Hematopoietic multipotent progenitor cell (in vitro differentiated cells): ENCODE measurements around the gene STK10. TPM values are rescaled to one million over a fixed set of nuclear protein-coding genes. Genes with fewer than 3 reads are reported as not detected.

Source experiments
- DNase-seq, 3 donors: peaks; one replicate each; pipeline ENCODE4 v3.0.0-alpha.2; 2011 to 2015; ENCODE audit warnings: low read depth in 2 of 3, low spot score in 2 of 3
- total RNA-seq: library from RNA; depleted of rRNA; stranded (reverse); fragments of >200 nt; gene quantifications from one replicate; pipeline ENCODE4 v1.2.3, GENCODE V29; 2012

STK10 gene
- total RNA-seq, 1 donor = 85.1 TPM

DNA sequence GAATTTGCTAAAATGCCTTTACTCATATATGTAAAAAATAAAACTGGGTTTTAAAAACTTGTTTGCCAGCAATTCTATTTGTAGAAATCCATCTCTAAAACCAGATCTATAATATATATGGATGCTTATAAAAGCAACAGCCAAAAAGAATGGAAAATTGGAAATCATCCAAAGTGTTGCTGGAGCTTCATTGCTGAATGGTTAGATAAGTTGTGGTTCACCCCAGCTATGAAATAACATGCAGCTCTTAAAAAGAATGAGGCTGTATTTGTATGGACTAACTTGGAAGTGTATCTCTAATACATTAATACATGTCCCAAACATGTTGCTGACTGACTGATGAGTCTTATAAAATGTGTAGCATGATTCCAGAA lies 76.2 kb downstream of the STK10 start:
- no peak for DNase-seq

- peak in 2 of 3 donors; percentile 92 to 95 for DNase-seq
Measured at GRCh38 chr5:172110921-172111851, 76.8 kb downstream of the STK10 start.

DNA sequence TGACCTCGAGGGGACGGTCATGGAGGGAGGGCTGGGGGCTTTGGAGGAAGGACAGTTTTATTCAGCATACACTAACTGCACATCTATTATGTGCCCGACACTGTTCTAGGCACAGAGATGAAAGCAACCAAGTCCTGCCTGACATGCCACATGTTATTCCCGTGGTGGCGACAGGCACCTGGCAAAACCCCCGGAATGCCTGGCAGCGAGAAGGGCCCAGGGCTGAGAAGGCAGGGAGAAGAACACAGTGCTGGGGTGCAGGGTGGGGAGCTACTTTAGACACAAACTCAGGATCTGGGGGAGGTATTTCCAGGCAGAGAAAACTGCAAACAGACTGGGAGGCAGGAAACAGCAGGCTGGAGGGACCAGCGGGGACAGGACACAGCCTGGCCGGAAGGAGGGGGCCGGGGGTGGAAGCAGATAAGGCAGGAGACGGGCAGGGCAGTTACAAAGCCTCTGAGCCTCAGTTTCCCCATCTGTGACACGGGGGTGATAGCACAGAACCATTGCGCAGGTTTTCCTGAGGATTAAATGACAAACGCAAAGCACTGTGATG lies 77.7 kb downstream of the STK10 start:
- peak in 1 of 3 donors; percentile 48 for DNase-seq

GRCh38 chr5:172109749-172110148 lies 78.3 kb downstream of the STK10 start:
- no peak for DNase-seq

DNA sequence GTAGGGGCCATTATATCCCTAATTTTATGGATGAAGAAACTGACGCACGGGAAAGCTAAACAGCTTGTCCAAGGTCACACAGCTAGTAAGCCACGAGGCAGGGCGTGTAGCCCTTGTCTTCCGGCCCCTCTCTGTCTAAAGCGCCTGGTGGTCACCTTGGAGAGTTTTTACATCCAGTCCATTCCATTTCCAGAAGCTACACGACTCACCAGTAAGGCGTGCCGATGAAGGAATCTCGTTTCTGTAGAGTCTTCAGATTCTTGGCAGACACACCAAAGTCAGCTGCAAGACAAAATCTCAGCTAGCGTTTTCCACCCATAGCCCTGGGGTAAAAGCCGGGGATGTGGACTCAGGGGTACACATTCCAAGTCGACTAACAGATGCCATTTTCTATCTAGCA lies 80.5 kb downstream of the STK10 start:
- no peak for DNase-seq

DNA sequence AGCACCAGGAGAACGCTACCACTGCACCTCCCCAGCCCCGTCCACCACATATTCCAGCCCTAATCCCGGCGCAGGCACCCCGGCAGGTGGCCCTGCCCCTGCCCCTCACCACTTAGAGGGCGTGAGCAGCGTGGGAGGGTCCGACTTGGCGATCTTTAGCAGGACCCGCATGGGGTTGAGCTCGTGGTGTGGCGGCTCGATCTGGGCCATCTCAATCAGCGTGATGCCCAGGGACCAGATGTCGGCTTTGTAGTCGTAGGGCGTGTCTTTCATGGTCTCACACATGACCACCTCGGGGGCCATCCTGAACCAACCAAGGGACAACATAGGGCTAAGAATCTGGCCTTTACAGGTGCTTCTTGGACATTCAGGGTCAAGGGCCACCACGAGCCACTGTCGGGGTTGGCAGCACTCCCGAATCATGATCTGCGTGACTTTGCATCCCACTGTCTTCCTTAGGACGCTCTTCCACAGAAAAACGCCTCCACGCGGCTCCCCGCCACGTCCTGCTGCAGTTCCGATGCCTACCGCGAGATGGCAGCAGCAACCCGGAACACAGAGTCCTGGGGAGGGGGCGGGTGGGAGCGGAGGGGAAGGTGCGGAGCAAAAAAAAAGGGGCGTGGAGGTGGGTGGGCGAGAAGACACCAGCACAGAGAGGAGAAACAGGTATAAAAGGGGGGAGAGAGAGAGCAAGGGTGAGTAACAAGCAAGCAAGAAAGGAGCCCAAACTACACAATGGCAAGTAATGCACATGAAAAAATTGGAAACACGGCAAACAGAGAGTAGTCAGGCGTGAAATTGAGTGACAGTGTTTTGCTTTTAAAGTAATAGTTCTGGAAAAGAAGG lies 81.3 kb downstream of the STK10 start:
- peak; percentile 51 to 65 (median 56) for DNase-seq

GRCh38 chr5:172105811-172106210 lies 82.2 kb downstream of the STK10 start:
- DNase-seq = no peak

GRCh38 chr5:172104801-172105701 lies 83.0 kb downstream of the STK10 start:
- no peak for DNase-seq

GRCh38 chr5:172104021-172104420 lies 84.0 kb downstream of the STK10 start:
- DNase-seq = no peak

DNA sequence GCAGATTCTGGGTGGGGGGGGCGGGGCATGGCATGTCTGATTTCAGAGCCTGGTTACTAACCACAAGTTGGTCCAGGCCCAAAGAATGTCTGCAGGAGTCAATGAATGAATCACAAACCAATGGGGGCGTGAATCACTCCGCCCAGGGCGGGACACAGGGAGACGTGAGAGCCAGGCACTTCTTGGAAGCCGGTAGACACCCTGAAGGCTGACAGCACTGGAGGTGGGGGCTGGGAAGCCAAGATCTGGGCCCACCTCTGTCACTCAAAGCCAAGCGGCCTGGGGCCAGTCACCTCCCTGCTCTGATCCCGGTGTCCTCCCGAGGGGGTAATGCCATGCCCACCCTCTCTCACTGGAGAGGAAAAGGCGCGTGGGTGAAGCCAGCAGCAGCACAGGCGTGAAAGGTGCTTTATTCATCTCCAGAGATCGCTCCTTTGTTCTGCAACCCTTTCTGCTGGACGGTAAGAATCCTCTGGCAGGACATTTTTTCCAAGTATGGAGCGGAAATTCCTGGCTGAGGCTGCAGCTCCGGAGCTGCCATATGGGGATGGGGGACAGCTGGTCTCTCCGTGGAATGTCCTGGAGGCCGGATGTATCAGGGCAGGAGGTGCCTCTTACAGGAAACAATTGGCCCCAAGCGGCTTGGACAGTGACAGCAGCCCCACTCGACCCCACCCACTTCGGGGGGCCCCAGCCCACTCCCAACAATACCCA lies 85.0 kb downstream of the STK10 start:
- no peak for DNase-seq

- DNase-seq = no peak
Measured at GRCh38 chr5:172102218-172102870, 85.7 kb downstream of the STK10 start.

GRCh38 chr5:172101547-172102217 lies 86.3 kb downstream of the STK10 start:
- no peak for DNase-seq

DNA sequence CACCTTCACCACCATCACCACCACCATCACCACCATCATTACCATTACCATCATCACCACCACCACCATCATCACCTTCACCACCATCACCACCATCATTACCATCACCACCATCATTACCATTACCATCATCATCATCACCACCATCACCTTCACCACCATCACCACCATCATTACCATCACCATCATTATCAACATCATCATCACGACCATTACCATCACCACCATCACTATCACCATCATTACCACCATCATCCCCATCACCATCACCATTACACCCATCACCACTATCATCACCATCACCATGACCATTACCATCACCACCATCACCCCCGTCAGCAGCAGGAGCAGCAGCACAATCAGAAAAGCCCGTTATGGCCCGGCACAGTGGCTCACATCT lies 89.1 kb downstream of the STK10 start:
- no peak for DNase-seq

GRCh38 chr5:172098046-172098445 lies 90.0 kb downstream of the STK10 start:
- DNase-seq = no peak

DNA sequence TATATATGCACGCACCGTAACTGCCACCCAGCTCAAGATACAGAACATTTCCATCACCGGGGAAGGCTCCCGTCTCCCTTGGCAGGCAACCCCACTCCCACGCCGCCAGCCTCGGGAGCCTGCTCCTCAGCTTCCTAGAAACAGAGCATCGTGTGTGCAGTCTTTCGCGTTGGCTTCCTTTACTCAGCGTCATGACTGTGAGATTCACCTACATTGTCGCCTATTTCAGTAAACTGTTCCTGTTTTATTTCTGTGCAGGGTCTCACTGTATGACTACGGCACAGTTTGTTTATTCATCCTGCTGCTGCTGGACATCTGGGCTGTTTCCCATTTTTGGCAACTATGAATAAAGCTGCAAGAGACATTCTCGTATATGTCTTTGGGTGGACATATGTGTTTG lies 90.7 kb downstream of the STK10 start:
- no peak for DNase-seq

DNA sequence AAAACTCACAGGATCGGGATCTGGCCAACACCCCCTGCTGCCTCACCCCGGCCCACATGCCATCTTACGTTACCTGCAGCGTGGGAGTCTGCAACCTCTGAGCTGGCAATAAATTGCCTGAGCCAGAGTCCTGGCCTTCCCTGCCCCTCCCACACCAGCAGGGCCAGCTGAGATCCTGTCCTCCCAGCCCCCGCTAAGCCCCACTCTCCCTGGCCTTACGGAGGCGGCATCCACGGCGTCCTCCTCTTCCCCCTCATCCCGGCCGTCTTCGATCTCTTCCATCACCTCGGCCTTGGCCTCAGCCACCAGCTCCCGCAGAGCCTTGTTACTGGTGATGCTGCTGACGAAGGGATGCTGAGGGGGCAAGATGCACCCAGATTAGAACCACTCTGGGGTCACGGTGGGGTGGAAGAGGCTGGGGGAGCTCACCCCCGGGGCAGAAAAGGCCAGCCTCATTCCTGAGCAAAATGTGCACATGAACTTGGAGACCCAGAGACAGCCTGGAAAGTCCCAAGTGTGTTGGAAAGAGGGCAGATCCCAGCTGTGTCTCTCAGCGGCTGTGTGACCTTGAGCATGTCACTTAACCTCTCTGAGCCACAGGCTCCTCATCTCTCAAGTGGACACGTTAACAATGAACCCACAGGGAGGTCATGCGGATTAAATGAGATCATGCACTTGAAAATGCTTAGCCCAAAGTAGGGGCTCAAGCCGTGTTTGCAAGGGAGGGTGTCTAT lies 91.7 kb downstream of the STK10 start:
- no peak for DNase-seq

GRCh38 chr5:172095368-172096206 lies 92.4 kb downstream of the STK10 start:
- DNase-seq = no peak
